OCI-LY1 (cell line): ENCODE data around the gene SH3D19.

Source experiments
- CTCF ChIP-seq: fragments of 200-600 bp; sonication (generic), shearing (Covaris generic); IDR thresholded peaks from 2 replicates; pipeline ENCODE4 v1.5.1; 2017; ENCODE audit warnings: mild to moderate bottlenecking, antibody characterized with exemption, low read length, moderate library complexity, mixed read lengths
- EZH2 ChIP-seq: fragments of 200-600 bp; sonication (generic), shearing (Covaris generic); IDR thresholded peaks from 2 replicates; pipeline ENCODE4 v1.8.0; 2017; ENCODE audit warnings: borderline replicate concordance, mixed run types, mild to moderate bottlenecking, antibody characterized with exemption, low read length, moderate library complexity, mixed read lengths

GRCh38 chr4:151294833-151295496 is 30.4 kb downstream of the SH3D19 start:
- TF ChIP-seq CTCF (no peak), EZH2 (no peak)
